HG03045 (cell line): ENCODE data around the gene LAP3.

ENCODE experiments used
- ATAC-seq: cut with Tn5 transposase; IDR thresholded peaks from one replicate; pipeline ENCODE4 v1.9.1; 2021; ENCODE audit warnings: mild to moderate bottlenecking, moderate library complexity; ENCODE audit not compliant: unreplicated experiment

The LAP3 gene

DNA sequence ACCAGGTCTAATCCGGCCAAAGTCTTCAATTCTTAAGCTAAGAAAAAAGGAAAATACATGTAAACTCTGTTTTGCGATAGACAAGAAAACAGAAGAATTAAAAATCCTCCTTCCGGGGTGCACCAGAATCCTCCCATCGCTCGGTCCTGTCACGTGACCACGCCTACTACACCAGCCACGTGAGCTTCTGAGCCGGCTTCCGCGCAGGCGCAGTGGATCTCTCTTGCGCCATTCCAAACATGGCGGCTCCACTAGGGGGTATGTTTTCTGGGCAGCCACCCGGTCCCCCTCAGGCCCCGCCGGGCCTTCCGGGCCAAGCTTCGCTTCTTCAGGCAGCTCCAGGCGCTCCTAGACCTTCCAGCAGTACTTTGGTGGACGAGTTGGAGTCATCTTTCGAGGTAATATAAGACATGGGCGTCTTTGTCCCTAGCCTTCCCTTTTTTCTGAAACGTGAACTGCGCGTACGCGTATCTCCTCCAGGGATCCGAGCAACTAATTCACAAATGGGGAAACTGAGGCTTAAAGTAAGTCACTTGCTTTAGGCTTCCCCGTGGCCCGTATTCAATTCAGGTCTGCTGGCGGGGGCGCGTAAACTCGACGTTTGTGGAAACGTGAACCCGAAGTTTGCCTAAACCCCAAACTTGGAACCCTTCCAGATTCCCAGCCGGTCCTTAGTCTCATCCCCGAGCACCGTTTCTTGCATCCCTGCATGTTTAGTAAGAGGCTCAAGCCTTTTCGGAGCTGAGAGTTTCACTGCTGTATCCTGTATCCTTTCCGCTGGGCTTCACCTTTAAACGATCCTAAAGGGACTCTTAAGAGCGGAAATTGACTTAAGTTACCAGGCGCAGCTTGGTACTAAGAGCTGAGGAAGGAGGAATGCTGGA is 37.7 kb downstream of the LAP3 start, which contains the start of gene MED28:
MED28 (plus strand) TSS at position 226 of the 884 bp plus-strand sequence; CDS start at position 240, 14 bp downstream.
- ATAC-seq: peak; percentile 95

DNA sequence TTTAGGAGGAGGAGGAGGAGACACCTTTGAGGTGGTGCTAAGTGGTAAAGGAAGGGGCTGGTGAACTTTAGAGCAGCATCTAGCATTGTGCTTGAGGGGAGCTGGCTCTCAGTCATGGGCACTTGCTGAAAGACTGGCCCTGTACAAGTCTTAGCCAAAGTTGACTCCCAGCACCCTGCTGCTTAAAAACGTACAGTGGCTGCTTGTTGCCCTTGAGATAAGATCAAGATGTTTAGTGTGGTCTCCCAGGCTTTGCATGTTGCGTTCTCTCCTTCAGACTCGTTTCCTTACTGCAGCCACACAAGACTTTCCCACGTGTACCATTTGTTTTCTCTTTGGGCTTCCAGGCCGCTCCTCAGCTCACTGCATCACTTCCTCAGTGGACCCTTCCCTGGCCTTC is 39.3 kb downstream of the LAP3 start:
- no peak for ATAC-seq

DNA sequence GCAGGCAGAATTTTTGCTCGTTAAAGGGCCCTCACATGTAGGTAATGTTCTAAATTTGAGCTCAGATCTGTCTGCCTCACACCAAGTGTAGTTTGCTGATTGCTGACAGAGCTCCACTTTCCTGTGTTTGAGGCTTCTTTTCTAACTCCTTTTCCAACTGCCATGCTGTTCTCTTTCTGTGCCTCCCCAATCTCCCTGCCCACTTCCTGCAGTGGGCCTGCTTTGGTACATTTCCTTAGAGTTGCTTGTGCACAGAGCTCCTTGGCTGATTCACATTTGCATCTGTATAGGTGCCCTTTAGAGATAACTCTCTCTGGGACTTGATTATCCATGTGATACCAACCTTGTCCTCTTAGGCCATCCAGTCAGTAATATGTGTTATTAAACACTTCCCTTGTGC is 41.9 kb downstream of the LAP3 start:
- ATAC-seq: no peak

DNA sequence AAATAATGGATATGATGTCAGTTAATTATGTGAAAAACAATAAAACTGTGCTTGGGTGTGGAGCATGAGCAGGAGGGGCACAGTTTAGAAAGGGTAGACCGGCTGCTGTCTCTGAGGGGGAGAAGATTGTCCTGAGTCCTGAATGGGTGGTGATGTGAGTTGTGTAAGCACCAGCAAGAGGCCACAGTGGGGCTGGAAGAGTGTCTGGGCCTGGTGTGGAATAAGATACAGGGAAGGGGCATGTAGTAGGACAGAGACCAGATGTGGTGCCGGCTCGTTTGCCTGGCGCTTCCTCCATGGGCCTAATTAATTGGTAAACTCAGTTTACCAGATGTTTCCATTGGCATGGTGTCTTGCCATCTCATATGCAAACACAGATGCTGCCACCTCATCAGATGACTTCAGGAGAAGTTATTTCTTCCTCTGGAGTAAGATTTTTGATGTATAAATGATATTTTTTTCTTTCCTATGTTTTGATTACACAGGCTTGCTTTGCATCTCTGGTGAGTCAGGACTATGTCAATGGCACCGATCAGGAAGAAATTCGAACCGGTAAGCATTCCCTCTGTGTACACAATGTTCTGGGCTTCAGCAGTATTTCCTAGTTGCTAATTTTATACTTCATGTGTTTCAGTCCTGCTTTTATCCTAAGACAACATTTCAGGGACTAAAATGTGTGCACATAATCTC is 42.6 kb downstream of the LAP3 start:
- no peak for ATAC-seq

DNA sequence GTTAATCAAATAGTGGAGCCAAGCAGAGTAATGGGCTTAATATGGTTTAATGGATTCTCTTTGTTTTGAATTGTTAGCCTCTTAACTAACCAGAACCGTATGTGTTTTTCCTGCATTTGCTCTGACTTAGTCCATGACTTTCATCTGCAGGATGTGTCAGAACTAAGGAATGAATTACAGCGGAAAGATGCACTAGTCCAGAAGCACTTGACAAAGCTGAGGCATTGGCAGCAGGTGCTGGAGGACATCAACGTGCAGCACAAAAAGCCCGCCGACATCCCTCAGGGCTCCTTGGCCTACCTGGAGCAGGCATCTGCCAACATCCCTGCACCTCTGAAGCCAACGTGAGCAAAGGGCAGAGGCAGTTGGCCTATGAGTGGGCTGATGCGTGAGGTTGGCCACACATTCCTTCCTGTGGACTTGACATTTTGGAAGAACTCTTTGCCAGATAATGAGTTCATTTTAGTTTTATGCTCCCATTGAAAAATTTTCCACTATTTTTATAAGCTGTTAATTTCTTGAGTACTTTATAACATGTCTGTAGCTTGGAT is 46.5 kb downstream of the LAP3 start:
- no peak for ATAC-seq

DNA sequence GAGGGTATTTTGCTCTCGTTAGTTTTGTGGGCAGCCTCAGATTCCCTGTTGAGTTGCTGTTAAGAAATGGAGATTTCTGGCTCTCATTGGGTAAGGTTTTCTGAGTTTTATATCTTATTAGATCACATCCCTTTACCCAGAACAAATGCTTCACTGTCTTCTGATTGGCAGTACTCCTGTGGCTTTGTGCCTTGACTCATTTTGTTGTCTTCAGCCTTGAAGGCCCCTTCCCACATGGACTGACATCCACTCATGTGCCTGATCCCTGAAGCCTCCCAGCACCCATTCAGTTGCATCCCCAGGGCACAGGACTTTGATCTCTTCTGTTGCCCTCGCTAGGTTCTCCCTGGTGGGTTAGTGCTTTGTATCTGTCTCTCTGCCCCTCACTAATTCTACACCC is 47.8 kb downstream of the LAP3 start:
- no peak for ATAC-seq

DNA sequence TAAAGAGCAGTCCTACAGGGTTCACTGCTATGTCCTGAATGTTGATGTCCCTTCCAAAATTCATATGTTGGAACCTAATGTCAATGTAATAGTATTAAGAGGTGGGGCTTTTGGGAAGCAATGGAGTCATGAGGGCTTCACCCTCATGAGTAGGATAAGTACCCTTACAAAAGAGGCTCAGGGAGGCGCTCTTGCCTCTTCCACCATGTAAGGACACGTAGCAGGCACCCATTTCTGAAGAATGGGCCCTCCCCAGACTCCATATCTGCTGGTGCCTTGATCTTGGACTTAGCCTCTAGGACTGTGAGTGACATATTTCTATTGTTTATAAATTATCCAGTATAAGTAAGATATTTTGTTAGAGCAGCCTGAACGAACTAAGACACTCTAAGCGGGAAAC is 53.2 kb downstream of the LAP3 start:
- no peak for ATAC-seq

DNA sequence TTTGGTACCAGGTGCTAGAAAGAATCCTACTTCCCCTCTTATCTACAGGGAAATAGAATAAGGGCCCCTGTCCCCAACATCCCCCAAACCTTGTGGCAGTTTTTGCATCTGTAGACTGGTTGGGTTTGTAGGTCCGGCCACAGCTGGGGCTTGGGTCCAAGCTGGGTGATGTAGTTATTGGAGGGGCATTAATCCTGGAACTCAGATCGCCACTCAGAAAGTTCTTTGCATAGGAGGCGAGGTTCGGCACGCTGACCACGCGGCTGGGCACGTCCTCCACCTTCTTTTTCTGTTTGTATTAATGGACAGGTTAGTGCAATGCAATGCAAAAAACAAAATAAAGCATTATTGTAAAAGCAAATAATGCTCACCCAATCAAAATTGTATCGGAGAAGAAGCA is 56.6 kb downstream of the LAP3 start:
- no peak for ATAC-seq

DNA sequence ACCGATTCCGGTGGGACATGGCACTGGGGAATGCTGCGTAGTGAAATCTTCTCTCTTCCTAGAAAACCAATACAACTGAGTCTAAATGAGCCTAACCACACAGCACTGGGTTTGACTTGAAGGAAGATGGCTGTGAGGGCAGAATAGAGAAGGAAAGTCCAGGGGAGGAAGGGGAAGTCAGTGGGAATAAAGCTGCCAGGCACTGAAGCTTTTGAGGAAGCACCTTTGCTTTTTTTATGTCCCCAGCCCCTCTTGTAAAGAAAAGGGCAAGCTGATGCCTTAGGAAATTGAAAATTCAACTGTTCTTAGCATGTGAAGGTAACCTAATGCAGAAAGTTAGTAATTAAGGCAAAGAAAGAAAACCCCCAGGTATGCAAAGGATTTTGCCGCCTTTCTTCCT is 58.1 kb downstream of the LAP3 start:
- no peak for ATAC-seq

DNA sequence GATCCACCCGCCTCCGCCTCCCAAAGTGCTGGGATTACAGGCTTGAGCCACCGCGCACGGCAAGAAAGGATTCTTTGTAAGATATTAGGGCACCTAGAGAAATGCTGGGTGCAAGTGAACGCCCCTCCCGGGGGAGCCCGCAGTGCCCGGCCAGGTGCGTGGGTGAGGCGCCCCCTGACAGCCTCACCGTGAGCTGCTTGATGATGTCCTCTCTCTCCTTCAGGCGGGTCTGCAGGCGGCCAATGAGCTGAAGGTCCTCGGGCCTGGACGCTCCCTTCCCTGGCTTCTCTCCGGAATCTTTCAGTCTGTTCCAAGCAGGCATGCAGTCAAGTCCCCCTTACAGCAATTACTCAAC is 59.3 kb downstream of the LAP3 start:
- peak; percentile 10 for ATAC-seq

DNA sequence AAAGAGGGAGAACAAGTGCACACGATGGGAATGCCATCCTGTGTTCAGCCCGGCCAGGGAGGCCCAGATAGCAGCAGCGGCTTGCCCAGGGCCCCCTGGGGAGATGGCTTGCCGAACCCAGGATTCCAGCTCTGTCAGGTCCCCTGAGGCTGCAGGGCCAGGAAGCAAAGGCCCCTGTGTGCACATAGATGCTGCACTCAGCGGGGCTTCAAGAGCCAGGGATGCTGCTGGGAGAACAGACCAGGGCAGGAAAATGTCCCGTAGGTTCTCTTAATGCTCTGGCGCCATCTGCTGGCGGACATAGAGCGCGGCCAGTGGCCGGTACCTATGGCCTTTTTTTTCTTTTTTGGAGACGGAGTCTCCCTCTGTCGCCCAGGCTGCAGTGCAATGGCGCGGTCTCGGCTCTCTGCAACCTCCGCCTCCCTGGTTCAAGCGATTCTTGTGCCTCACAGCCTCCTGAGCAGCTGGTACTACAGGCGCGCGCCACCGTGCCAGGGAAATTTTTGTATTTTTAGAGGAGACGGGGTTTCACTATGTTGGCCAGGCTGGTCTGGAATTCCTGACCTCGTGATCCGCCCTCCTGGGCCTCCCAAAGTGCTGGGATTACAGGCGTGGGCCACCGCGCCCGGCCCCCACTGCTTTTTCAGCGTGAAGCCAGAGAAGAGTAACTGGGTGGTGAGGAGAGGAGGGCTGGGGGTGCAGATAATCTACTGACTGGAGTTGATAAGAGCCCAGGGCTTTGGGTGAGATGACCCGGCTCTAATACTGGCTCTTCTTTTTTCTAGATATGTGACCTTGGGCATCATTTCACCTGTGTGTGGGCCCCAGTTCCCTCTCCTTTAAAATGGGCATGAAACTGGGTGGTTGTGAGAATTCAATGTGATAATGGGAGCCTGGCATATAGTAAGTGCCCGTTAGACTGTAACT is 60.0 kb downstream of the LAP3 start:
- ATAC-seq: peak; percentile 80

DNA sequence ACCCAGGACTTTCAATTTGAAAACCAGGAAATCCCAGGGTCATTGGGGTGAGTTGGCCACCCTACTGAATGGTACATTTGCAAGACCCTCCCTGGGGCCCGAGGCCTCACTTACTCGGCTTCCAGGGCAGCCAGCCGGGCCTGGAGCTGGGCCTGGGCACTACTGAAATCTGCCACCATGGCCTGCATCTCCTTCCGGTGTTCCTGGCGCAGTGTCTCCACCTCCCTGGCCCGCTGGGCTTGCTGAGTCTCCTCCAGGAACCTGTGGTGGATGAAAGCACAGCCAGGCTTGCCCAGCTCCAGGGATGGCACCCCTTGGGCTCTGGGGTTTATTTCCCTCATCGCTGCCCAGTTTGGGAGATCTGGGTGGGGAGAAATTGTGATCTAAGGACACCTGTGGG is 62.1 kb downstream of the LAP3 start:
- no peak for ATAC-seq

DNA sequence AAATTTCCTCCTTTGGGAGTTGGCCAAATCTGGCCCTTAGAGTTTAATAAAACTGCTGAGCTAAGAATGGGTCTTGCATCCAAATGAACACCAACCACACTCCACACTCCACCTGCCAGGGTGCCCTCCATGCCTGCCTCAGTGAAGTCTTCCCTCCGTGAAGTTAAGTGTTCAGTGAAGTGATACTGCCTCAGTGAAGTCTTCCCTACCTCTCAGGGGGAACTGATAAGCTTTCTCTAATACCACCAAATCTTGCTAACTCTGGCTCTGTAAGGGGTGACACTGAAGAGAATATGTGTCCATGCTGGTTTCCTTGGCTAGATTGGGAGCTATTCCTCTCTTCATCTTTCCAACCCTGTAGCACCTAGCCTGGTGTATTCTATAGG is 65.4 kb downstream of the LAP3 start:
- no peak for ATAC-seq

DNA sequence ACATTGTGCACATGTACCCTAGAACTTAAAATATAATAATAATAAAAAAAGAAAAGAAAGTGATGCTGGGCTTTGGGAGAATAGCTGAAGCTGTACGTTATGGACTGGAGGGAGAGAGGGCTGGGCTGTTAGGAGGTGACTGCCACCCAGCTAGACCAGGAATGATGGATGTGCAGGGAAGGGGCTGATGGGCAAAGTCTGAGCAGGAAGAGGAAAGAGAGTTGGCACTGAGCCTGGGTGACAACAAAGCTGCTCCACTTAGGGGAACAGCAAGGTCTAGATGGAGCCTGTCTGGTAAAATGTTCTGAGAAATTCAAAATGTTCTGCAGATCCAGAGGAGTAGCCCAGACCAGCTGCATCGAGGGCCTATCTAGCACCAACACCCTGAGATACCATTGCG is 69.7 kb downstream of the LAP3 start:
- ATAC-seq: no peak

DNA sequence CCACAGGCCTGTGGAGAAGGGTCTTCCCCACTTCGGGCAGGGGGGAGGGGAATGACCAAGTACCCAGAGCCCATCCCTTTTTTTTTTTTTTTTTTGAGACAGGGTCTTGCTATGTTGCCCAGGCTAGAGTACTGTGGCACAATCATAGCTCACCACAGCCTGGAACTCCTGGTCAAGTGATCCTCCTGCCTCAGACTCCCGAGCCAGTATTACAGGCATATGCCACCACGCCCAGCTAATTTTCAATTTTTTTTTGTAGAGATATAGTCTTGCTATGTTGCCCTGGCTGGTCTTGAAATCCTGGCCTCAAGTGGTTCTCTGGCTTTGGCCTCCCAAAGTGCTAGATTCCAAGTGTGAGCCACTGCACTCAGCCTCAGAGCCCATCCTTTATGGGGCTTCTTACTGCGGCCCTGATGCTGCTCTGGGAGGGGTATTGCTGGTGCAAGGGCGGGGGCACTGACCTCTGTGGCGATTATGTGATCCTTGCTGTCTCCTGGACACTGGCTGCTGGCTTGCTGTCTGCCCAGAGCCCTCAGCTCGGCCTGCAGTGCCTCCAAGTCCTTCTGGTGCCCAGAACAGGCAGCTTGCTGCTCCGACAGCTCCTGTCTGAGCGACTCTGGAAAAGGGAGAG is 70.3 kb downstream of the LAP3 start:
- ATAC-seq: no peak

DNA sequence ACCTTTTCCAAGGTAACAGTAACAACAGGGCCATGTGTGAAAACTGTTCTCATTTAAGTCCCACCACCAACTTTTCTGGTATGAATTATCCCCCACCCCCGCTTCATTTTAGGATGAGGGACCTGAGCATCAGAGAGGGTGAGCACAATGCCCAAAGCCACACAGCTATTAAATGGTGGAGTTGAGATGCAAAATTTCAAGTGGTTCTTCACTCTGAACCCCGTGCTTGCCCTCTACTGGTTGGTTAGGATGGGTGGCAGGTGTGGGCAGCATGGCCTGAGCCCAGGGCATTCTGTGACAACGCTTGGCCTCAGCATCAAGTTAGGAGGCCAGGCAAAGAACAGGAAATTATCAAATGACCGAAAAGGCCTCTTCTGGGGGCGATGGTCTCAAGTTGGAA is 70.9 kb downstream of the LAP3 start:
- no peak for ATAC-seq

DNA sequence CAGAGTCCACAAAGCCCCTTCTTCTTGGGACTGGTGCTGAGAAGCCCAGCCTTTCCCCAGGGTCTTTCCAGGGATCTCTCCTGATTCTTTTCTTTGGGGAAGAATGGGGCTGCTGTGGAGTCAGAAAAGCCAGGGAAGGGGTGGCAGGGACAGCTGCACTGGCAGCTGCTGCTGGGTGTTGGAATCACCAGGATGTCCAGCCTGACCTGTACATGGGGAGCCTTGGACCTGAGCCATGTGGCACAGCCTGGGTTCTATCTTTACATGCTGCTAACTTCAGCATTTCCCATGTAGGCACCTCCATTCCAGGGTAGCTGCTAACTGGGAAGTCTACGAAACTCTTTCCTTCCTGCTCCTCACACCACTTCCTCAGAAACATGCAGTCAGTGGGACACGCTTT is 73.4 kb downstream of the LAP3 start:
- ATAC-seq: no peak

DNA sequence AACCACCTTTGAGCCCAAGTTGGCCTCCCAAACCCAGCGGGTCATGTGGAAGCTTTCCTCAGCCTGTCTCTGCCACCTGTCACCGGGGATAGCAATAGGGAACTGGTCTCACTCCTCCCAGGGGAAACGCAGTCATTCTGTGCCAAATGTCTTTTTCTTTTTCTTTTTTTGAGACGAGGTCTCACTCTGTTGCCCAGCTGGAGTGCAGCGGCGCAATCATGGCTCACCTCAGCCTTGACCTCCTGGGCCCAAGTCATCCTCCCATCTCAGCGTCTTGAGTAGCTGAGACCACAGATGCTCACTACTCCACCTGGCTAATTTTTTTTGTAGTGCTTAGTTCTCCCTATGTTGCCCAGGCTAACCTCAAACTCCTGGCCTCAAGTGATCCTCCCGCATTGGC is 77.7 kb downstream of the LAP3 start:
- no peak for ATAC-seq

DNA sequence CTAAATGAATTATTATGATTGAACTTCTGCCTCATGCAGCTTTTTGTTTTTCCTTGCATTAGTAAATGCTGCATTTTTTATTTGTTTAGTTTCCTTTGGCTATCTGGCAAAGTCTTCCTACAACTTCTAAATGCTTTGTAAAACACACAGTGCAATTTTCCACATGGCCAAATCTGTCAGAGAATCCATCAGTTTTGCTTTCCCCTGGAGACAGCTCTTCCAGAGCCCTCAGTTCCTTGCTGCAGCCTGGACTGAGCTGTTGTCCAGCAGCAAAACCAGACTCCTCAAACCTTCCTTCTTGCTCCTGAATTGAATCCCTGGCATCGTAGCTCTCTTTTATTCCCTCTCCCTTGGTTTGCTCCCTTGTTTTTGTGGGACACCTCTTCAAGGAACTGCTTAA is 80.1 kb downstream of the LAP3 start:
- no peak for ATAC-seq
